ENCODE data around the gene SEMA3B. TPM values are rescaled to one million over a fixed set of nuclear protein-coding genes. Genes with fewer than 3 reads are reported as not detected.

The SEMA3B gene
- total and polyA plus RNA-seq, 9 of the 15 experiments (the other 6 are each of a cell fraction or from before 2014, with no cell fraction given) = 0.03 to 1.8 (median 0.55) TPM; not detected in 1

DNA sequence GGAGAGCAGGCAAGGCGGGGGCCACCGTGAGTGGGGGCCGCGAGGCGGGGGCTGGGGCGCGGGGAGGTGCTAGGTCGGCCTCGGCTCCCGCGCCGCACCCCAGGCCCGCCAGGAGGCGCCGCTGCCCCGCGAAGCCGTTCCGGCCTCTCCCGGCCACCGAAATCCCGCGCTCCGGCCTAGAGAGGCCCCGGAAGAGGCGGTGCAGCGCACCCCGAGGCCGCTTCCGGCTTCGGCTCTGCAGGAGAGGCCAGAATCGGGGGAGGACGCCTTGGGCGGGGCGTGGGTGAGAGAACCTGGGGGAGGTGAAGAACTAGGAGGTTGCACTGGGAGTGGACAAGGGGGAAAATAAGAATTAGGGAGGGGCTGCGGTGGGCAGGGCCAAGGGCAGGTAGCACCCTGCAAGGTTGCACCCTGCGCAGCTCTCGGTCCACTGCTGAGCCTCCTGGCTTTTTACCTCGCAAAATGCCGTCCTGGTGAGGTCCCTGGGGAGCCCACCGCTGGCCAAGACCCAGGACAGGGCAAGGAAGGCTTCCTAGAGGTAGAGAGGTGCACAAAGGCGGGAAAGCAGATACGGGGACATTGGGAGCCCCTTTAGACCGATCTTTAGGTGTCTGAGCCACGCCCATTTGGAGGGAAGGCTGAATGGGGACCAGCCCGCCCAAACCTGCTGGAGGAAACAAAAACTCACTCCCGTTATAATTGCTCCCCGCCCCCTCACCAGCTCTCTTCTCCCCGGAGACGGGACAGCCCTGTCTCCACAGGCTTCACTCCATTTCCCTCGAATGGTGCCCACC is 41.4 kb upstream of the SEMA3B start (continued):
- TF ChIP-seq NKRF (IDR thresholded peaks at IDR 0.05; ENCODE audit: borderline replicate concordance) = peak; percentile 44; the same call in 1 of the 2 replicates
- peak; percentile 72; the same call in 1 of the 2 replicates for TF ChIP-seq RNF2 (IDR thresholded peaks at IDR 0.05)
- no peak for TF ChIP-seq NCOA2 (IDR thresholded peaks at IDR 0.05; ENCODE audit: partially characterized antibody in 2 of 2)
- TF ChIP-seq HNRNPK (IDR thresholded peaks at IDR 0.05; ENCODE audit: low read depth, low read length, poor library complexity, severe bottlenecking) = no peak
- TF ChIP-seq PPARD (CRISPR knock-in tag; IDR thresholded peaks at IDR 0.05) = no peak
- TF ChIP-seq REST (IDR thresholded peaks at IDR 0.05; ENCODE audit: borderline replicate concordance) = peak; percentile 92
- no peak for TF ChIP-seq REST (CRISPR knock-in tag; IDR thresholded peaks at IDR 0.05; ENCODE audit: low read depth)
- TF ChIP-seq ZKSCAN1 (IDR thresholded peaks at IDR 0.05; ENCODE audit: low read depth, low read length) = no peak
- TF ChIP-seq ZNF263 (CRISPR knock-in tag; IDR thresholded peaks at IDR 0.05; ENCODE audit: borderline replicate concordance) = no peak
- TF ChIP-seq KAT8 (IDR thresholded peaks at IDR 0.05; ENCODE audit: low read depth) = no peak
- TF ChIP-seq, protein P1, sequence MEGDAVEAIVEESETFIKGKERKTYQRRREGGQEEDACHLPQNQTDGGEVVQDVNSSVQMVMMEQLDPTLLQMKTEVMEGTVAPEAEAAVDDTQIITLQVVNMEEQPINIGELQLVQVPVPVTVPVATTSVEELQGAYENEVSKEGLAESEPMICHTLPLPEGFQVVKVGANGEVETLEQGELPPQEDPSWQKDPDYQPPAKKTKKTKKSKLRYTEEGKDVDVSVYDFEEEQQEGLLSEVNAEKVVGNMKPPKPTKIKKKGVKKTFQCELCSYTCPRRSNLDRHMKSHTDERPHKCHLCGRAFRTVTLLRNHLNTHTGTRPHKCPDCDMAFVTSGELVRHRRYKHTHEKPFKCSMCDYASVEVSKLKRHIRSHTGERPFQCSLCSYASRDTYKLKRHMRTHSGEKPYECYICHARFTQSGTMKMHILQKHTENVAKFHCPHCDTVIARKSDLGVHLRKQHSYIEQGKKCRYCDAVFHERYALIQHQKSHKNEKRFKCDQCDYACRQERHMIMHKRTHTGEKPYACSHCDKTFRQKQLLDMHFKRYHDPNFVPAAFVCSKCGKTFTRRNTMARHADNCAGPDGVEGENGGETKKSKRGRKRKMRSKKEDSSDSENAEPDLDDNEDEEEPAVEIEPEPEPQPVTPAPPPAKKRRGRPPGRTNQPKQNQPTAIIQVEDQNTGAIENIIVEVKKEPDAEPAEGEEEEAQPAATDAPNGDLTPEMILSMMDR (IDR thresholded peaks at IDR 0.05 in 2 of 3, conservative IDR thresholded peaks at IDR 0.05 in 1 of 3; ENCODE audit: insufficient read depth in 2 of 3, low read depth in 1 of 3, low read length in 3 of 3) = peak; percentile 64 to 94 (median 84)
- TF ChIP-seq DPF2 (IDR thresholded peaks at IDR 0.05) = 0 out of 2 replicates have a peak, but pooled peaks have one; percentile 40
